Measurements from ENCODE around the gene LRR1.

Gene LRR1, protein sequence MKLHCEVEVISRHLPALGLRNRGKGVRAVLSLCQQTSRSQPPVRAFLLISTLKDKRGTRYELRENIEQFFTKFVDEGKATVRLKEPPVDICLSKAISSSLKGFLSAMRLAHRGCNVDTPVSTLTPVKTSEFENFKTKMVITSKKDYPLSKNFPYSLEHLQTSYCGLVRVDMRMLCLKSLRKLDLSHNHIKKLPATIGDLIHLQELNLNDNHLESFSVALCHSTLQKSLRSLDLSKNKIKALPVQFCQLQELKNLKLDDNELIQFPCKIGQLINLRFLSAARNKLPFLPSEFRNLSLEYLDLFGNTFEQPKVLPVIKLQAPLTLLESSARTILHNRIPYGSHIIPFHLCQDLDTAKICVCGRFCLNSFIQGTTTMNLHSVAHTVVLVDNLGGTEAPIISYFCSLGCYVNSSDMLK

GRCh38 chr14:49598485-49599300 is at the start of gene LRR1:
Gene LRR1, plus strand, starts transcription at chr14:49598940. Its CDS starts 81 bp downstream, at chr14:49599021.
- H3K36me3 Mint-ChIP-seq (ENCODE audit: insufficient read depth): peaks cover 17% of the 10 kb centered on the region
- no peaks in the 10 kb centered on the region for H3K27me3 Mint-ChIP-seq
- no peaks in the 10 kb centered on the region for H3K9me3 Mint-ChIP-seq

DNA sequence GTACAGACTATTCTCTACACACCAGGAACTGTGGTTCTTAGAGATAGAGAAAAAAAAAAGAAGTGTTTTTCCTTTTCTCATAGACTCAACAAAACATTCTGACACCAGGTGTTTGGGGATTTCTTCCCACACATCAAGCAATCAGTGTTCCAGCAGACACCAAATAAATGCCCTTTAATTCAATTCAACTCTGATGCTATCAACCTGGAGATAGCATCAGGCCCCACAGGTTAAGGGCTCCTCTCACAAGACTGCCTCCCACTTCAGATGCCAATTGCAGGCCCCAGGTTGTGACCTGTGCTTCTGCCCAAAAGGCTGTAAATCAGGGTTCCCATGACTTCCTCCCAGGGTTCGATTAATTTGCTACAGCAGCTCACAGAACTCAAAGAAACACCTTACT is 49.3 kb upstream of the LRR1 start:
- DNase-seq (ENCODE audit: low spot score in 2 of 2) (no peak), ATAC-seq (replicated peaks; ENCODE audit: extremely low read depth, poor library complexity, severe bottlenecking) (no peak)
- no peak overlapping the region for H3K4me3 Mint-ChIP-seq
- no peaks in the 10 kb centered on the region for H3K4me1 Mint-ChIP-seq
- H3K27ac Mint-ChIP-seq (ENCODE audit: low read depth): no peak overlapping the region
- H3K36me3 Mint-ChIP-seq (ENCODE audit: insufficient read depth): peaks cover 4% of the 10 kb centered on the region
- H3K27me3 Mint-ChIP-seq: peaks cover 10% of the 10 kb centered on the region
- H3K9me3 Mint-ChIP-seq: no peaks in the 10 kb centered on the region

More at GRCh38 chr14:49598485-49599300, at the start of gene LRR1:
- Mint-ChIP-seq H3K27ac (ENCODE audit: low read depth) (peak within 1 kb of the TSS; percentile 97), H3K4me1 (peaks cover 15% of the 10 kb centered on the region), H3K4me3 (peak within 1 kb of the TSS; percentile 98)
- ATAC-seq (replicated peaks; ENCODE audit: extremely low read depth, poor library complexity, severe bottlenecking) (peak; percentile 78), DNase-seq (ENCODE audit: low spot score in 2 of 2) (peak; percentile 82 to 86)

DNA sequence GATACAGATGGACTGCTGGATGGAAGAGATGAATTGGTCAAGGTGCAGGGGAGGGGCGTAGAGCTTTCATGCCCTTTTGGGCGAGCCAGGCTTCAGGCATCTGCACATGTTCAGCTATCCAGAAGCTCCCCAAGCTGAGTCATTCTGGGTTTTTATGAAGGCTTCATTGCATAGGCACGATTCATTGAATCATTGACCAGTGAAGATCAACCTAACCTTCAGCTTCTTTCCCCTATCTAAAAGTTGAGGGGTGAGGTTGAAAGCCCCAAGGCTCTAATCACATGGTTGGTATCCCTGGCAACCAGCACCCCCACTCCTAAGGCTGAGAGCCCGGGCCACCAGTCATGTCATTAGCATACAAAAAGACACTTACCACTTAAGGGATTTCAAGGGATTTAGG is 48.9 kb upstream of the LRR1 start:
- no peak for DNase-seq (ENCODE audit: low spot score in 2 of 2)
- peaks cover 5% of the 10 kb centered on the region for H3K36me3 Mint-ChIP-seq (ENCODE audit: insufficient read depth)
- H3K27me3 Mint-ChIP-seq: peaks cover 10% of the 10 kb centered on the region
- no peak overlapping the region for H3K27ac Mint-ChIP-seq (ENCODE audit: low read depth)
- no peak overlapping the region for H3K4me3 Mint-ChIP-seq
- H3K4me1 Mint-ChIP-seq: no peaks in the 10 kb centered on the region
- H3K9me3 Mint-ChIP-seq: no peaks in the 10 kb centered on the region
- ATAC-seq (replicated peaks; ENCODE audit: extremely low read depth, poor library complexity, severe bottlenecking): no peak

GRCh38 chr14:49550286-49551184 is 48.2 kb upstream of the LRR1 start:
- no peak overlapping the region for H3K27ac Mint-ChIP-seq (ENCODE audit: low read depth)
- peaks cover 5% of the 10 kb centered on the region for H3K36me3 Mint-ChIP-seq (ENCODE audit: insufficient read depth)
- H3K27me3 Mint-ChIP-seq: peaks cover 10% of the 10 kb centered on the region
- no peaks in the 10 kb centered on the region for H3K9me3 Mint-ChIP-seq
- no peaks in the 10 kb centered on the region for H3K4me1 Mint-ChIP-seq
- DNase-seq (ENCODE audit: low spot score in 2 of 2) (no peak), ATAC-seq (replicated peaks; ENCODE audit: extremely low read depth, poor library complexity, severe bottlenecking) (no peak)
- H3K4me3 Mint-ChIP-seq: no peak overlapping the region

DNA sequence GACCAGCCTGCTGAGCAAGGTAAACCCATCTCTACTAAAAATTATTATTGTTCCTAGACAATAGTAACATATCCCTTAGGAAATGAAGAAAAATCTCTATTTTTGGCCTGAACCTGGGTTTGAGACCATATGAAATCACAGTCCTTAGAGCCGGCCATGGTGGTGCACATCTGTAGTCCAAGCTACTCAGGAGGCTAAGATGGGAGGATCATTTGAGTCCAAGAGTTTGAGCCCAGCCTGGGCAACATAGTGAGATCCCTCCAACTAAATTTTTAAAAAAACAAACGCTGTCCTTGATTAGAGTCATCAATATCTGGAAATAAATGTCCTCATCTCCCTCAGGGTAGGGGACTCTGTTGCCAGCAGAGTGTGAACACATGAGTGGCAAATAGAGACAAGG is 47.2 kb upstream of the LRR1 start:
- Mint-ChIP-seq H3K27ac (ENCODE audit: low read depth) (no peak overlapping the region), H3K4me3 (no peak overlapping the region), H3K27me3 (peaks cover 10% of the 10 kb centered on the region), H3K4me1 (no peaks in the 10 kb centered on the region), H3K9me3 (no peaks in the 10 kb centered on the region), H3K36me3 (ENCODE audit: insufficient read depth) (peaks cover 5% of the 10 kb centered on the region)
- no peak for DNase-seq (ENCODE audit: low spot score in 2 of 2)
- no peak for ATAC-seq (replicated peaks; ENCODE audit: extremely low read depth, poor library complexity, severe bottlenecking)

GRCh38 chr14:49553106-49553505 is 45.6 kb upstream of the LRR1 start:
- H3K36me3 Mint-ChIP-seq (ENCODE audit: insufficient read depth): peaks cover 3% of the 10 kb centered on the region
- no peak overlapping the region for H3K4me3 Mint-ChIP-seq
- H3K9me3 Mint-ChIP-seq: no peaks in the 10 kb centered on the region
- peaks cover 5% of the 10 kb centered on the region for H3K27me3 Mint-ChIP-seq
- no peak for DNase-seq (ENCODE audit: low spot score in 2 of 2)
- H3K4me1 Mint-ChIP-seq: no peaks in the 10 kb centered on the region
- no peak overlapping the region for H3K27ac Mint-ChIP-seq (ENCODE audit: low read depth)
- no peak for ATAC-seq (replicated peaks; ENCODE audit: extremely low read depth, poor library complexity, severe bottlenecking)

- H3K27me3 Mint-ChIP-seq: no peaks in the 10 kb centered on the region
- no peak overlapping the region for H3K27ac Mint-ChIP-seq (ENCODE audit: low read depth)
- DNase-seq (ENCODE audit: low spot score in 2 of 2) (no peak), ATAC-seq (replicated peaks; ENCODE audit: extremely low read depth, poor library complexity, severe bottlenecking) (no peak)
- H3K36me3 Mint-ChIP-seq (ENCODE audit: insufficient read depth): peaks cover 3% of the 10 kb centered on the region
- no peaks in the 10 kb centered on the region for H3K9me3 Mint-ChIP-seq
- no peaks in the 10 kb centered on the region for H3K4me1 Mint-ChIP-seq
- H3K4me3 Mint-ChIP-seq: no peak overlapping the region
Measured at GRCh38 chr14:49553892-49554291, 44.8 kb upstream of the LRR1 start.

GRCh38 chr14:49559979-49560768 is 38.6 kb upstream of the LRR1 start:
- no peak for ATAC-seq (replicated peaks; ENCODE audit: extremely low read depth, poor library complexity, severe bottlenecking)
- H3K9me3 Mint-ChIP-seq: no peaks in the 10 kb centered on the region
- DNase-seq (ENCODE audit: low spot score in 2 of 2): no peak
- no peak overlapping the region for H3K27ac Mint-ChIP-seq (ENCODE audit: low read depth)
- H3K4me3 Mint-ChIP-seq: no peak overlapping the region
- H3K27me3 Mint-ChIP-seq: peaks cover 16% of the 10 kb centered on the region
- peaks cover 3% of the 10 kb centered on the region for H3K36me3 Mint-ChIP-seq (ENCODE audit: insufficient read depth)
- H3K4me1 Mint-ChIP-seq: no peaks in the 10 kb centered on the region

DNA sequence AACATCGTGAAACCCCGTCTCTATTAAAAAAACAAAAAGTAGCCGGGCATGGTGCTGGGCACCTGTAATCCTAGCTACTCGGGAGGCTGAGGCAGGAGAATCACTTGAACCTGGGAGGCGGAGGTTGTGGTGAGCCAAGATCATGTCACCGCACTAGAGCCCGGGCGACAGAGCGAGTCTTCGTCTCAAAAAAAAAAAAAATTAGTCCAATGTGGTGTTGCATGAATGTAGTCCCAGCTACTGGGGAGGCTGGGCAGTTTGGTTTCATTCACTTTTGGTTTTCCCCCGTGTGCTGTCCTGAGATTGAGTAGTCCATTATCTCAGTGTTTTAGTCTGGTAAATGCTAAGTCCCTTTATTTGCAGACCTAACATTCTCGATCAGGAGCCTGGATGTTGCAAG is 32.0 kb upstream of the LRR1 start:
- H3K36me3 Mint-ChIP-seq (ENCODE audit: insufficient read depth): peaks cover 3% of the 10 kb centered on the region
- H3K9me3 Mint-ChIP-seq: no peaks in the 10 kb centered on the region
- ATAC-seq (replicated peaks; ENCODE audit: extremely low read depth, poor library complexity, severe bottlenecking) (no peak), DNase-seq (ENCODE audit: low spot score in 2 of 2) (no peak)
- no peak overlapping the region for H3K4me3 Mint-ChIP-seq
- peaks cover 11% of the 10 kb centered on the region for H3K27me3 Mint-ChIP-seq
- H3K4me1 Mint-ChIP-seq: no peaks in the 10 kb centered on the region
- no peak overlapping the region for H3K27ac Mint-ChIP-seq (ENCODE audit: low read depth)

DNA sequence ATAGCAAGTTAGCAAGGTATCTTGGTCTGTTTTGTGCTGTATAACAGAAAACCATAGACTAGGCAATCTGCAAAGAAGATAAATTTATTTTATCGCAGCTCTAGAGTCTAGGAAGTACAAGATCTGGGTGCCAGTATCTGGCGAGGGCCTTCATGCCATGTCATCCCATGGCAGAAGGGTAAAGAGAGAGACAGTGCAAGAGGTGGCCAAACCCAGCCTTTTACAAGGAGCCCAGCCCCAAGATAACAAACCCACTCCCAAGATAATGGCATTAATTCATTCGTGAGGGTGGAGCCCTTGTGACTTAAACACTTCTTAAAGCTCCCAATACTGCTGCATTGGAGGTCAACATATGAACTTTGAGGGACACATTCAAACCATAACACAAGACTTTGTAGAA is 29.5 kb upstream of the LRR1 start:
- DNase-seq (ENCODE audit: low spot score in 2 of 2) (no peak), ATAC-seq (replicated peaks; ENCODE audit: extremely low read depth, poor library complexity, severe bottlenecking) (no peak)
- no peaks in the 10 kb centered on the region for H3K4me1 Mint-ChIP-seq
- H3K36me3 Mint-ChIP-seq (ENCODE audit: insufficient read depth): peaks cover 2% of the 10 kb centered on the region
- H3K9me3 Mint-ChIP-seq: no peaks in the 10 kb centered on the region
- no peak overlapping the region for H3K4me3 Mint-ChIP-seq
- H3K27ac Mint-ChIP-seq (ENCODE audit: low read depth): no peak overlapping the region
- H3K27me3 Mint-ChIP-seq: no peaks in the 10 kb centered on the region

GRCh38 chr14:49574038-49574437 is 24.7 kb upstream of the LRR1 start:
- ATAC-seq (replicated peaks; ENCODE audit: extremely low read depth, poor library complexity, severe bottlenecking): no peak
- no peak overlapping the region for H3K27ac Mint-ChIP-seq (ENCODE audit: low read depth)
- no peak overlapping the region for H3K4me3 Mint-ChIP-seq
- H3K36me3 Mint-ChIP-seq (ENCODE audit: insufficient read depth): peaks cover 16% of the 10 kb centered on the region
- no peaks in the 10 kb centered on the region for H3K9me3 Mint-ChIP-seq
- no peak for DNase-seq (ENCODE audit: low spot score in 2 of 2)
- H3K27me3 Mint-ChIP-seq: no peaks in the 10 kb centered on the region
- peaks cover 8% of the 10 kb centered on the region for H3K4me1 Mint-ChIP-seq

DNA sequence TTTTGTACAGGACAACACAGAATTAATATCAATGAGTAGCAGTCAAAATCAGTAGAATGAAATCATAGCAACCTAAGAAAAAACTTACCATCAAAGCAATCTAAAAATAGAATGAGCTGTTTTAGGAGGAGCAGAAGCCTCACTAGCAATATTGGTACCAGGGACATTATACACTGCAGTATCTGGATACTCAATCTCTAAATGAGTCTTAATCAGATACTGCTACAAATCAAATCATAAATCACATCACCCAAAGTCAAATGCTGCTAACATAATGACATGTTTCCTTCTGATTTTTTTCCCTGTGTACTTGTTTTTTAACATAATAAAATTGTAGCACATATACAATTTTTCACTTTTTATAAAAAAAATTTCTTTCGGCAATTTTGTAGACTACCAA is 20.6 kb upstream of the LRR1 start:
- Mint-ChIP-seq H3K36me3 (ENCODE audit: insufficient read depth) (peaks cover 38% of the 10 kb centered on the region), H3K4me1 (peaks cover 36% of the 10 kb centered on the region), H3K27ac (ENCODE audit: low read depth) (no peak overlapping the region), H3K4me3 (no peak overlapping the region), H3K27me3 (no peaks in the 10 kb centered on the region), H3K9me3 (no peaks in the 10 kb centered on the region)
- no peak for DNase-seq (ENCODE audit: low spot score in 2 of 2)
- no peak for ATAC-seq (replicated peaks; ENCODE audit: extremely low read depth, poor library complexity, severe bottlenecking)
